ENCODE measurements around the gene MGST1. TPM values are rescaled to one million over a fixed set of nuclear protein-coding genes. Genes with fewer than 3 reads are reported as not detected.
"Not testable (repeated sequence)": the region's sequence is repeated elsewhere in the genome, so short reads cannot be mapped to it uniquely, and the experiment has no call there.

MGST1 gene
- polyA plus RNA-seq, 3 donors, result 27.5 to 33.8 (median 28.2) TPM

DNA sequence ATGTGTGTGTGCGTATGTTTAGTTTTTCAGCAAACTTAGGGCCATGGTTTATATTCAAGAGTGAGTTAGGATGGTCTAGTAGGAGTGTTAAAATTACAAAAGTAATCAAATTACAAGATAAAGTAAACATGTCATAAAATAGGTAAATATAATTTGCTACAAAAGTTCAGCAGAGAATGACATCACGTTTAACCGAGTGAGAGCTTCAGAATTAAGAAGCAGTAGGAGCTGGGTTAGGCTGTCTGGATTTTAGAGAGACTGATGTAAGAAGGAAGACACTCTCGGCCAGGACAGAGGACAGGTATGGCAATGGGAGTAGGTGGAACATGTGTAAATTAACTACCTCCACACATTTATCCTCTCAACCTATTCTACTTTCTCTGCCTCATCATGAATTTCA is 11.6 kb upstream of the MGST1 start:
- no peak for DNase-seq (ENCODE audit: extremely low read depth in 1 of 11, low read depth in 9 of 11, low spot score in 4 of 11)

DNA sequence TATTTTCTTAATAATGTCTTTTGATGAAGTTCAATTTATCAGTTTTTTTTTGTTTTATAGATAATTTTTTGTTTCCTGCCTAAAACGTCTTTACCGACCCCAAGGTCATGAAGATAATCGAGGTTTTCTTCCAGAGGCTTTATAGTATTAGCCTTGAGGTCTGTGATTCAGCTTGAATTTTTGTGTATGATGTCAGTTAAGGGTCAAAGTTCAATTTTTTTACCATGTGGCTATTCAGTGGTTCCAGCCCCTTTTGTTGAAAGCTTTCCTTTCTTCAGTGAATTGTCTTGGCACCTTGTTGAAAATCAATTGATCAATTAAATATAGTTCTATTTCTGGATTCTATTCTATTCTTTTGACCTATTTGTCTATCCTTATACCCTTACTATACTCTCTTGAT is 3.2 kb upstream of the MGST1 start:
- no peak for DNase-seq (ENCODE audit: extremely low read depth in 1 of 11, low read depth in 9 of 11, low spot score in 4 of 11)

DNA sequence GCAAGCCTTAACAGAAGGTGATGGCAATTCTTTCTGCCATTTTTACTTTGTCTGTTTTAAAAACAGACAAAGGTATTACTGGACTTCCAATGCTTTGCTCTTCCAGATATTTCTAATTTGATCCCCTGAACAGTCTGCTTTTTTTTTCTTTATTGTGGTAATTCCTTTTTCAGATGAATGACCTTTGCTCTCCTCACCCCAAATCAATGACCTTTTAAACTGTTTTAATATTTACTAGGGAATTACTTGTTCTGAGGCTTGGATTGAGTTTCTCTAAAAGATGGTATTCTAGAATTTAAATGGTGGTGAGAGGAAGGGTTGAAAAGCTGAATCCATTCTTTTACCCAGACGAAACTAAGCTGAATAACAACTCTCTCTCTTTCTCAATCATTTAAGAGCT is 2.3 kb upstream of the MGST1 start:
- no peak for DNase-seq (ENCODE audit: extremely low read depth in 1 of 11, low read depth in 9 of 11, low spot score in 4 of 11)

DNA sequence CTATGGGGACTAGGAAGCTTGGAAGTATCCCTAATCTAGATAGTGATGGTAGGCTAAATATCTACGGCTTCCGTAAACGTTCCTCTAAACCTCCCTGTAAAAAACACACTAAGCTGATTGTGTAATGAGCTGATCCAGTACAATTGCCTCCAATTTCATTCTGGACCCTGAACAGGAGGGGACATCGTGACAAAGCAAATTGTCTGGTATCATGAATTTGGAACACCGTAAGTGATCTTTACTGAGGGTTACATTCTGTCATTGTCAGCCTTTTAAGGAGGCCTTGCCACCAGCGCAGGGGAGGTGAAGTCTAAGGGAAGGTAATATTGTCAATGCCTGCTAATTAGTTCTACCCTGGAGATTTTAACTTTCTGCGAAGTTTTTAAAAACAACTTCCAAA is 487 bp upstream of the MGST1 start:
- DNase-seq (ENCODE audit: extremely low read depth in 1 of 11, low read depth in 9 of 11, low spot score in 4 of 11), result peak in 2 of 11 donors; percentile 7 to 9

DNA sequence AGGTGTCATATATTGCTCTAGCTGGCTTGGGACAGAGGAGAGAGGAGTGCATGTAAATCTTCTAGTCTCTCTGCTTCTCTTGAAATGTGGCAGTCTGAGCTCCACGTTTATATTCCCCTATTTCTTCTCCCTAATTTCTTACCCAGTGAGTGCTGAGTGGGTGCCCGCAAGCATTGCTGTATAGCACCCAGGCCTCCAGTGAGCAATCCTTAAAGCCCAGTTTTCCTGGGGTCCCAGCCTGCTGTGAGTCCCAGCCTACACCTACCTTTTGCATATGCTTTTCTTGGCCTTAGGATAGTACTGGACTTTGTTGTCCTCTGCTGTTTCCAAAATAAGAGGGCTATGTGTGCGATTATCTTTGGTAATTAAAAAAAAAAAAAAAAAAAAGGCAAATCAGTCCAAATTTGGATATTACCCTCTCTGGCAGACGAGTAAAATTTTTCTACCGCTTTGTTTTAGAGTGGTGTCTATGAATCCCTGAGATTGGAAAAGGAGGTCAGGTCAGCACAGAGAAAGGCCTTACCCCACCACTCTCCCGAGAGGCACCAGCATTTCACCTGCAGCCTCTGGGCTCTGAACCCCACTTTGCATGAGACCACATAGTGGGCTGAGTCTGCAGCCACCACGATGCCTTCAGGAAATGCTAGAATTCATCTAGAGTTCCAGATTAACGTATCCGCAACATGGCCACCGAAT is 1.1 kb downstream of the MGST1 start:
- no peak for DNase-seq (ENCODE audit: extremely low read depth in 1 of 11, low read depth in 9 of 11, low spot score in 4 of 11)

DNA sequence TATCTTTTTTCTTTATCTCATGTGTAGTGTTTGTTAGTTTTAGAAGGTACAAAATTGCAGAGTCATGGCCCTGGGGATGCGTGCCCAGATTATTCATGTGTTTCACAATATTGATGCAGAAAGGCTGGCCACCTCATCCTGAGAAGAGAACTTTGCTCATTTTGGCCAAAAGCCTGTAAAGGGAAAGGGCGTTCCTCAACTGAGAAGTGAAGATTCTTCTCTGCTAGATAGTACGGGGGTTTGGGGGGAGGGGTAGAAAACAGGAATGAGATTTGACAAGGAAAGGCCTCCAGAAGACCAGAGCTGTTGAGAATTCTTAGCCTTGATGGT is 1.7 kb downstream of the MGST1 start:
- no peak for DNase-seq (ENCODE audit: extremely low read depth in 1 of 11, low read depth in 9 of 11, low spot score in 4 of 11)

DNA sequence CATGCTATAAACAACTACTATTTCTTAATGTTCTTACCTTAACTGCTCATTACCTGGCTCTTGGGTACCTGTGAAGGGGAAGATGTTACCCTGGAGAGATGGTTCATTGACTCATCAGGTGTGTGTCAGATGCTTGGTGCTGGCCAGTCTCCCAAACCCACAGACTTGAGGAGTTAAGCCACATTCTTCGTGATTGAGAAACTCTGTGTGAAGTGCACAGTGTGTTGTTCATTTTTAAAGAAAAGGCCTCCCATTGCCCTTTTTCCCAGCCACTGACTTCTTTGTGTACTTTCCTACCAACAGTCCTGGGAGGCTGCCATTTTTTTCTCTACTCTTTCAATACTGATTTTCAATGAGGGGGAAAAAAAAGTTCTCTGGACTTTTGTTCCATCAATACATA is 3.2 kb downstream of the MGST1 start:
- no peak for DNase-seq (ENCODE audit: extremely low read depth in 1 of 11, low read depth in 9 of 11, low spot score in 4 of 11)

DNA sequence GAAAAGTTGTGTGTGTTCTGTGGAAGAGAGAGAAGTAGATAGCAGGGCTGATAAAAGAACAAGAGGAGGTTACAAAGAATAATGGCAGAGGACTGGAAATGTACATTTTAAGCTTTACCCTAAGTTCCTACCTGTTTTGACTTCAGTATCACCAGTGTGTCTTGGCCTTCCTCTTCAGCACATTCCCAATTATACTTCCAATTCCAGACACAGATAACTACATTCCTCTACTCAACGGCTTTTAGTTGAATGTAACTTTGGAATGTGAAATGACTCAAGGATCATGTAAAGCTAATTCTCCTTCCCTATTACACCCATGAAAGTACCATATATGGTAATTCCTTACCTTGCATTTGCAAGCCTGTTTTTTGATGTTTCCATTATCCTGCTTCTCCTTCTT is 5.0 kb downstream of the MGST1 start:
- DNase-seq (ENCODE audit: extremely low read depth in 1 of 11, low read depth in 9 of 11, low spot score in 4 of 11), result no peak

DNA sequence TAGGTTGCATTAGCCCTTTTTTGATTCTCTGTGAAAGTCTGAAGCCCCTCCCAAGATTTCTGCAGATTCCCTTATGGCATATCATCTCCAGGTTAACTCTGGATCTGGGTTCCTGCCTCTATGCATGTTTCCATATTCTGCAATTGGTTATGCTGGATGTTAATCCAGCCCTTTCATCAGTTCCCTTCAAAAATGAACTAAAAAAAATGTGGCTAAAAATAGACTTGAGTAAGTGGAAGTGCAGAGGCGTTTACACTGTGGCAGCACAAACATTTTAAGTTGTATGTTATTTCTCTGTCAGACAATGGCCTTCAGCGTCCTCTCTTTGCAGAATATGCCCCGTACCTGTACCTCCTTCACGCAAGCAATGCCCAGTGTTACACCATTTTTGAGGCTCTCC is 11.4 kb downstream of the MGST1 start:
- no peak for DNase-seq (ENCODE audit: extremely low read depth in 1 of 11, low read depth in 9 of 11, low spot score in 4 of 11)

DNA sequence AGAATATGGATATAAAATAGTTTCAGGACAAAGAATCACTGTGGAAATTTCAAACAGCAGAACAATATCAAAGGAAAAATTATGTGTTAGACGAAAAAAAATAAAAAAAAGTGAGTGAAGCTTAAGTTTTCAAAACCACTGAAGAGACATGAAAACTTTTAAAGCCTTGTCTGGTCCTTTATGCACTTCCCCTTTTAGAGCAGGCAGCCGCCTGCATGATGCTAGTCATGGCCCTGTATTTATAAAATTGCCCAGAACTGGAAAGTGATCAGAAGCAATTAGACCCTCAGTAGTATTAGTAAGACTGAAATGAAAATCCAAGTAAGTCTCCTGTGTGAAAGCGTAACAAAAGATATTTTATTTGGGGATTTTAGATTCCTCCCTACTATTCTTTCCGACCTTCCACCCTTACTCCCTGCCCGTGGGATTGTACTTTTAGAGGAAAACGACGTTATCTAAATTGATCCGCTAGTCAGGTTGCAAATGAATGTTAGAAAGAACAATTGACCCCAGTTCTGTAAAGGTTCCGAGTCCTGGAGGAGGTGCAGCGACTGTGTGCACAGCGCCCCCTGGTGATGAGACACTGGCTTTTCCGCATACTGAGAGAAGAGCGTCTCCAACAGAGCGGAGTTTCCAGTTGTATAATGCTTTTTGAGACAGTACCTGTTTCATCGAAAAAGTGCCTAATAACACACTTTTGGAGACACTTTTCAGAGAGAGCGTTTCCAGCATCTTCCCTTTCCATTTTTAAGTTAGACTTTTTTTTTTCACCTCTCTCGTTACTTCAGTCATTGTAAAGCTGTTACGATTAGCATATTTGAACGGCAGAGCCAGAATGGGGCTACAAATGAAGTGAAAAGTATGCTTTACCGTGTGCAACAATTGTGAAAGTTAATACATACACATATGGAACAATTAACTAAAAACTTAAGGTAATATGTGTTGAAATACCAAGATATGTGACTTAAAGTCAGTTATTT is 12.4 kb downstream of the MGST1 start:
- peak in 1 of 11 donors; percentile 3 for DNase-seq (ENCODE audit: extremely low read depth in 1 of 11, low read depth in 9 of 11, low spot score in 4 of 11)

DNA sequence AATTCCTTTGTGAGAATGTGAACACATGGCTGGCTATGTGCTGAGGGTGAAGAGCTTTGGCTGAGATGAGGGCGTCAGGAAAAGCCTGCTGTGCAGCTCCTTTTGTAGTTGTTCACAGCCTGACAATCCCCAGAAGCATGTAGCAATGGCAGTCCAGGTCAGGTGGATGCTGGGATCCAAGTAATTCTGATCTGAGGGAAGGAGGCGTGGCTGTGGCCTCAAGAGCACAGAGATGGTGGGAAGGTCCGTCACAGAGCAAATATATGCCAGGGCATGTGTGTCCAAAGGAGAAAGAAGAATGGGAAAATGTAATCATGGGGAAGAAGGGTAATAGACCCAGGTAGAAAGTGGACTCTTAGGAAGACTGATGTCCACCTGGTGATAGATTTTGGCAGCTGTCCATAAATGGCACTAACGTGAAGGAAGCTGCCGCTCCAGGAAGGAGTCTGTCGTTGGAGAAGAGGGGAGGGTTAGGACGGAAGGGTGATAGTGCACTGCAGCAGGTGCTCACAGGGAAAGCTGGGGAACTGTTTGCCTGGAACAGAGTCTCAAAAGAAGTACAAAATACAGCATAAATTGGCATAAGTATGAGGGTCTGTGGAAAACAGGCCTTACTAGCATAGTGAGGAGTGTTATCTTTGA is 13.8 kb downstream of the MGST1 start:
- DNase-seq (ENCODE audit: extremely low read depth in 1 of 11, low read depth in 9 of 11, low spot score in 4 of 11), result no peak

DNA sequence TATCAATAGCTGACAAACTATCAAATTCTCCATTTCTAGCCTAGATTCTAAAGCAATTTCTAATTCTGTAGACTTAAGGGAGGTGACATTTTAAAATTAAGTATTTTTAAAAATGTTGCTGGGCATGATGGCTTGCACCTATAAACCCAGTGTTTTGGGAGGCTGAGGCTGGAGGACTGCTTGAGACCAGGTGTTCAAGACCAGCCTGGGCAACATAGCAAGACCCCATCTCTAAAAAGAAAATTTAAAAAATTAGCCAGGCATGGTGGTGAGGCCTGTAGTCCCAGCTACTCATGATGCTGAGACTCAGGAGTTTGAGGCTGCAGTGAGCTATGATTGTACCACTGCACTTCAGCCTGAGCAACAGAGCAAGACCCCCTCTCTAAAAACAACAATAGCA is 15.1 kb downstream of the MGST1 start:
- no peak for DNase-seq (ENCODE audit: extremely low read depth in 1 of 11, low read depth in 9 of 11, low spot score in 4 of 11)

DNA sequence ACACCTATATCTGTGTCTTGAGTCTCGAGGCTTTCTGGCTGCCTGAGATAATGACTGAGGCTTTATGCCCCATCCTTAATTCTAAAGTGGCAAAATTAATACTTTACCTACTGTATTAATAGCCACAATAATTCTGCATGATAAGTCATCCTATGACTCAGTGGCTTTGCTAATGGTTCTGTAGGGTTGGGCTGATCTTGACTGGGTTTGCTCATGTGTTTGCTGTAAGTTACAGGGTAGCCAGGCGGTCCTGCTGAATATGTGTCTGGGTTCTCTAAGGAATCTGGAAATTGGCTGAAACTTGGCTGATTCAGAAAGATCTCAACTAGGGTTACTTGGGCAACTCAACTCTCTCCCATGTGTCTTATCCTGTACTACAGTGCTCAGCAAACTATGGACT is 21.7 kb downstream of the MGST1 start:
- DNase-seq (ENCODE audit: extremely low read depth in 1 of 11, low read depth in 9 of 11, low spot score in 4 of 11), result no peak

DNA sequence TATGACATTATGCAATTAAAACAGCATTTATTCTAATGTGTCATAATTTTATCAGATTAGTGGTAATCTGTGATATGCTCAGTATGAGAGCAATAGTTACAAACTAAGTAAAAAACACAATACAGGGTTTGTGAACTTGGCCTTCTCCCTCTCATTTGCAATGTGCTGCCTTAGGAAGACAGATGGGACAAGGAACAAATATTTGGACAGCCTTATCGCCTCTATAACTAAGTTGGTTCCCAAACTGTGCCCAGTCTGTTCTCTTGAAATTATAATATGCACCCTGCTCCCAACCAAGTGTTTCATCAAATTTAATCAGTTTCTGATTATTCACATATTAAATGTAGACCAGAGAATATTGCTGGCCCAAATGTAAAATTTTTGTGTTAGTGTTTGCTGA is 22.7 kb downstream of the MGST1 start:
- DNase-seq (ENCODE audit: extremely low read depth in 1 of 11, low read depth in 9 of 11, low spot score in 4 of 11), result no peak

DNA sequence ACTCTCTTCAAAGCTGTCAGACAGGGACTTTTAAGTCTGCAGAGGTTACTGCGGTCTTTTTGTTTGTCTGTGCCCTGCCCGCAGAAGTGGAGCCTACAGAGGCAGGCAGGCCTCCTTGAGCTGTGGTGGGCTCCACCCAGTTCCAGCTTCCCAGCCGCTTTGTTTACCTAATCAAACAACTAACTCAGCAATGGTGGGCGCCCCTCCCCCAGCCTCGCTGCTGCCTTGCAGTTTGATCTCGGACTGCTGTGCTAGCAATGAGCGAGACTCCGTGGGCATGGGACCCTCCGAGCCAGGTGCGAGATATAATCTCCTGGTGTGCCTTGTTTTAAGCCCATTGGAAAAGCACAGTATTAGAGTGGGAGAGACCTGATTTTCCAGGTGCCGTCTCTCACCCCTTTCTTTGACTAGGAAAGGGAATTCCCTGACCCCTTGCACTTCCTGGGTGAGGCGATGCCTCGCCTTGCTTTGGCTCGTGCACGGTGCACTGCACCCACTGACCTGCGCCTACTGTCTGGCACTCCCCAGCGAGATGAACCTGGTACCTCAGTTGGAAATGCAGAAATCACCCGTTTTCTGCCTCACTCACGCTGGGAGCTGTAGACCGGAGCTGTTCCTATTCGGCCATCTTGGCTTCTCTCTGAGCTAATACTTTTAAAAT is 35.3 kb downstream of the MGST1 start:
- not testable (repeated sequence) for DNase-seq (ENCODE audit: extremely low read depth in 1 of 11, low read depth in 9 of 11, low spot score in 4 of 11)

DNA sequence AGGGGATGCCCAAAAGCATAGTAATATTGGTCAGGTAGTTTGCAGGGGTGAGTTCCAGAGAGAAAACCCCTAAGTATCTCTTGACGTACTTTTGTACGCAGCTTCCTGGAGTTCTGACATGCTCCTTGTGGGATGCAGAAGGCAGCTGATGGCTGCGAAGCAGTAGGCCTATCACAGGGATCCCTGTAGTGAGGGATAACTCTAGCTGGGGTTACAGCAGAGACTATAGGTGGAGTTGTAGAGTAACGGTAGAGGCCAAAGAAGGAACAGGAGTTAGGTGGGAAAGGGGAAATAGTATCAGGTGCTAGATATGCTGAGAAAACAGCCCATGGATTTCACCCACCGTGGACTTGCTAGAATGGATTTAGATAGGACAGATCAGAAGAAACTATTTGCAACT is 37.3 kb downstream of the MGST1 start:
- no peak for DNase-seq (ENCODE audit: extremely low read depth in 1 of 11, low read depth in 9 of 11, low spot score in 4 of 11)

DNA sequence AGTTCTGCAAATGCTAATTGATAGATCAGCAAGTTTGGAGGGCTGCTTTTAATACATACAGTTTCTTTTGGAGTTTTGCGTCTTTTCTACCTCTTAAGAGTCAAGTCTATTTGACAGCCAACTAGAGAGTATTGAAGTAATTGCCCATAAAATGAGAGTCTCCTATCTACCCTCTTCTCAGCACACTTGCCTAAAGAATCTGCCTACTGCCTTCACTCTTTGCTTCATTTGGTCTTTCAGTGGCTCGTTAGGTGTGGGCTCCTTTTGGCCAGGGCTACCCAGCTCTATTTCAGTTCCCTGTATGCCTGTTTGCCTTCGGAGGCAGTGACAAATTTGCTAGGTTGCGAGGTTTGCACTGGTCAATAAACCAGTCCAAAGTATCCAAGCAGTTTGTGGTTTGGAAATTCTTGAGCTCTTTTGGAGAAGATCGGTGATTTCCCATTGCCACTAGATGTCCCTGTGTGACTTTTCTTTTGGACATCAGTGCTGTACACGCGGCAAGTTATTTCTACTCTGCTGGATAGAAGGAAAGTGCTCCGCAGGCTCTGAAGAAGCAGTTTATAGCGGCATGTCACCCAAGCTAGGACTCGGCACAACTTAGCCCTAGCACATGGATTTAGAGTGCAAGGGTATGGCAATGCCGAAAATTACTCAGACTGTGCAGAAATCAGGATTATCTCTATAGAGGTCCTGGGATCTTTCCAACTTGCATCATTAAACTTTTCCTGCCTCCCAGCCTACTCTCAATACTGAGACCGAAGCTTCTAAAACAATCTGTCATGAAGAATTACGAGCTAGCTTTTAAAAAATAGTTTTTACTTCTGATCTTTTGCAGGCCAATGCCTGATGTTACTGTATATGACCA is 38.6 kb downstream of the MGST1 start:
- peak; percentile 25 to 55 (median 38) for DNase-seq (ENCODE audit: extremely low read depth in 1 of 11, low read depth in 9 of 11, low spot score in 4 of 11)

DNA sequence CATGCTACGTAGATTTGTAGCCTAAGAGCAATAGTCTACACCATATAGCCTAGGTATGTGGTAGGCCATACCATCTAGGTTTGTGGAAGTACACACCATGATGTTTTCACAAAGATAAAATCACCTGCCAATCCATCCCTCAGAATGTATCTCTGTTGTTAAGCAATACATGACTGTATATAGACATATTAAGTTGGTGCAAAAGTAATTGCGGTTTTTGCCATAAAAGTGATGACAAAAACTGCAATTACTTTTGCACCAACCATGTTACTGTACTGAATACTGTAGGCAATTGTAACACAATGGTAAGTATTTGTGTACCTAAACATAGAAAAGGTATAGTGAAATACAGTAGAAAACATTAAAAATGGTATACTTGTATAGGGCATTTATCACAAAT is 40.5 kb downstream of the MGST1 start:
- no peak for DNase-seq (ENCODE audit: extremely low read depth in 1 of 11, low read depth in 9 of 11, low spot score in 4 of 11)

DNA sequence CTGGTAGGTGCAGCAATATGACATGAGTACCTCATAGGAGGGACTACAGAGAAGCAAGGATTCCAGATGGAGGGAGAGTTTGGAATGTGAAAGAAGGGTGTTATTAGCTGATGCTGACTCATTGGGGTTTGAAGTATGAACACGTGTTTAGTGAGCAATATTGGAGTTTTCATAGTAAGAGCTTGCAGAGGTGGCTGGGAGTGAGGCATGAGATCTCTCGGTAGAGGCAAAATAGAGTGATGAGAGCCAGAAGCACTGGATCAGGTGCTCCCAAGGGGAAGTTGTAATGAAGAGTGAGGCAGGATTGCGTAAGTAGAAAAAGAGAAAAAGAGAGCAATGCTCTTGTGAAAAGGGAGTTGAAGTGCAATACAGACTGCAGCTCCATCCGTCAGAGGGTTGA is 42.1 kb downstream of the MGST1 start:
- no peak for DNase-seq (ENCODE audit: extremely low read depth in 1 of 11, low read depth in 9 of 11, low spot score in 4 of 11)

Data from renal cortex interstitium (tissue), 11 donors.